Endodermal cell (in vitro differentiated cells): Measurements from ENCODE around the gene BBOX1. TPM values are rescaled to one million over a fixed set of nuclear protein-coding genes. Genes with fewer than 3 reads are reported as not detected.
"Not testable (repeated sequence)": the region's sequence is repeated elsewhere in the genome, so short reads cannot be mapped to it uniquely, and the experiment has no call there.

ENCODE experiments used
- DNase-seq: peaks from one replicate; pipeline ENCODE4 v3.0.0-alpha.2; 2017
- H3K27ac ChIP-seq: 2 replicates; pipeline ENCODE4 v1.5.1; 2013; ENCODE audit warnings: mild to moderate bottlenecking, low read depth, low read length, moderate library complexity
- H3K27me3 ChIP-seq: 2 replicates; pipeline ENCODE4 v1.6.1; 2013; ENCODE audit warnings: mild to moderate bottlenecking, low read length, moderate library complexity; ENCODE audit not compliant: insufficient read depth, control insufficient read depth, poor library complexity, severe bottlenecking
- H3K36me3 ChIP-seq: 2 replicates; pipeline ENCODE4 v1.7.0; 2013; ENCODE audit warnings: mild to moderate bottlenecking, low read length, moderate library complexity; ENCODE audit not compliant: control insufficient read depth, insufficient read depth
- H3K4me1 ChIP-seq: one replicate; pipeline ENCODE4 v1.7.0; 2013; ENCODE audit warnings: low read length; ENCODE audit not compliant: control insufficient read depth, insufficient read depth
- H3K4me3 ChIP-seq: 2 replicates; pipeline ENCODE4 v1.5.1; 2013; ENCODE audit warnings: mild to moderate bottlenecking, low read length, moderate library complexity
- H3K9ac ChIP-seq: 2 replicates; pipeline ENCODE4 v1.6.1; 2013; ENCODE audit warnings: mild to moderate bottlenecking, low read length, moderate library complexity; ENCODE audit not compliant: poor library complexity, severe bottlenecking; ENCODE audit errors: extremely low read depth
- H3K9me3 ChIP-seq: 2 replicates; pipeline ENCODE4 v1.6.1; 2013; ENCODE audit warnings: mild to moderate bottlenecking, low read length, moderate library complexity; ENCODE audit not compliant: control insufficient read depth
- H3K27ac Mint-ChIP-seq: 2 replicates; pipeline ENCODE4 v1.8.0; 2020; ENCODE audit warnings: mixed read lengths
- H3K27me3 Mint-ChIP-seq: 2 replicates; pipeline ENCODE4 v1.8.0; 2021; ENCODE audit warnings: mild to moderate bottlenecking, mixed read lengths; ENCODE audit not compliant: insufficient read depth
- H3K36me3 Mint-ChIP-seq: 2 replicates; pipeline ENCODE4 v1.8.0; 2020; ENCODE audit warnings: low read depth, mixed read lengths
- H3K4me1 Mint-ChIP-seq: 2 replicates; pipeline ENCODE4 v1.8.0; 2020; ENCODE audit warnings: mixed read lengths
- H3K4me3 Mint-ChIP-seq: 2 replicates; pipeline ENCODE4 v1.8.0; 2020; ENCODE audit warnings: mild to moderate bottlenecking, moderate library complexity, mixed read lengths
- H3K9me3 Mint-ChIP-seq: 2 replicates; pipeline ENCODE4 v1.8.0; 2020; ENCODE audit warnings: mild to moderate bottlenecking, mixed read lengths
- CTCF ChIP-seq: fragments of 200-600 bp; sonication (generic); conservative IDR thresholded peaks from 2 replicates; pipeline ENCODE4 v1.5.0; 2021; ENCODE audit warnings: antibody characterized with exemption, mild to moderate bottlenecking
- WGBS, 2 experiments: methylation state at CpG; one replicate each; pipeline versions ENCODE4 v1.1.5 to v1.1.7; 2013; ENCODE audit warnings: missing lambda C conversion rate in 2 of 2, mixed read lengths in 1 of 2; ENCODE audit not compliant: insufficient coverage in 1 of 2, insufficient read length in 1 of 2; 5-methylcytosine and 5-hydroxymethylcytosine counted together
- total RNA-seq, 2 donors: library from RNA; stranded (reverse); fragmentation: NEBNext Ultra II Directional in 1 of 2; extraction: Animal tissue kit (Norgen Biotek cat#: 25700) in 1 of 2; gene quantifications; 2 replicates in 1 of 2; 3 replicates in 1 of 2; pipeline ENCODE4 v1.2.1, GENCODE V29; 2021

The BBOX1 gene
- total RNA-seq, 2 donors from 2014 or later = not detected

- Mint-ChIP-seq H3K27ac (no peak overlapping the region), H3K27me3 (peaks cover 35% of the 10 kb centered on the region), H3K4me3 (peak overlapping the region; percentile 48), H3K9me3 (no peaks in the 10 kb centered on the region), H3K4me1 (peaks cover 3% of the 10 kb centered on the region), H3K36me3 (no peaks in the 10 kb centered on the region)
- Histone ChIP-seq H3K4me1 (no peaks in the 10 kb centered on the region), H3K27ac (no peak overlapping the region), H3K9me3 (no peaks in the 10 kb centered on the region), H3K9ac (no peak overlapping the region), H3K4me3 (no peak overlapping the region), H3K36me3 (no peaks in the 10 kb centered on the region), H3K27me3 (no peaks in the 10 kb centered on the region)
- WGBS, 2 experiments = 92 to 93% methylated on average over 18 to 19 of the region's 19 CpGs
- peak; percentile 60 for DNase-seq
- no peak for TF ChIP-seq CTCF
Measured at GRCh38 chr11:26994631-26995095, 46.0 kb upstream of the BBOX1 start.

- no peak for DNase-seq
- peaks cover 3% of the 10 kb centered on the region for H3K4me1 Mint-ChIP-seq
- H3K9me3 ChIP-seq = no peaks in the 10 kb centered on the region
- peaks cover 35% of the 10 kb centered on the region for H3K27me3 Mint-ChIP-seq
- no peak overlapping the region for H3K27ac Mint-ChIP-seq
- no peaks in the 10 kb centered on the region for H3K9me3 Mint-ChIP-seq
- no peak overlapping the region for H3K4me3 Mint-ChIP-seq
- H3K36me3 Mint-ChIP-seq = no peaks in the 10 kb centered on the region
- WGBS, 2 experiments = 77% methylated on average over 1 of the region's 1 CpG; no CpG with 5 or more reads in 1 of the 2 experiments
- no peak overlapping the region for H3K4me3 ChIP-seq
- H3K27ac ChIP-seq = no peak overlapping the region
- no peaks in the 10 kb centered on the region for H3K36me3 ChIP-seq
- no peaks in the 10 kb centered on the region for H3K27me3 ChIP-seq
- H3K4me1 ChIP-seq = no peaks in the 10 kb centered on the region
- H3K9ac ChIP-seq = no peak overlapping the region
- TF ChIP-seq CTCF = no peak
Measured at GRCh38 chr11:26995701-26996460, 44.7 kb upstream of the BBOX1 start.

GRCh38 chr11:26997378-26997777 lies 43.2 kb upstream of the BBOX1 start:
- Mint-ChIP-seq H3K27ac (no peak overlapping the region), H3K4me1 (peaks cover 3% of the 10 kb centered on the region), H3K4me3 (no peak overlapping the region), H3K27me3 (peaks cover 33% of the 10 kb centered on the region), H3K36me3 (no peaks in the 10 kb centered on the region), H3K9me3 (no peaks in the 10 kb centered on the region)
- Histone ChIP-seq H3K27me3 (no peaks in the 10 kb centered on the region), H3K9ac (no peak overlapping the region), H3K9me3 (no peaks in the 10 kb centered on the region), H3K36me3 (no peaks in the 10 kb centered on the region), H3K4me3 (no peak overlapping the region), H3K4me1 (no peaks in the 10 kb centered on the region), H3K27ac (no peak overlapping the region)
- WGBS, 2 experiments = 78% methylated on average over 2 of the region's 2 CpGs; no CpG with 5 or more reads in 1 of the 2 experiments
- TF ChIP-seq CTCF = no peak
- DNase-seq = no peak

- H3K27ac Mint-ChIP-seq, H3K4me3 ChIP-seq, H3K4me3 Mint-ChIP-seq, H3K9me3 Mint-ChIP-seq, H3K9ac ChIP-seq, H3K36me3 ChIP-seq, H3K9me3 ChIP-seq, DNase-seq, H3K4me1 ChIP-seq, H3K36me3 Mint-ChIP-seq, H3K27me3 Mint-ChIP-seq, H3K27me3 ChIP-seq, H3K4me1 Mint-ChIP-seq, H3K27ac ChIP-seq: not testable (repeated sequence)
- 92 to 100% methylated on average over 1 to 4 of the region's 4 CpGs for whole genome bisulfite sequencing, 2 experiments
Measured at GRCh38 chr11:27001136-27001730, 39.4 kb upstream of the BBOX1 start.
